GM19452 (cell line): ENCODE measurements around the gene MBTPS1.

Source experiments
- ATAC-seq: cut with Tn5 transposase; IDR thresholded peaks from one replicate; pipeline ENCODE4 v1.9.1; 2021; ENCODE audit not compliant: unreplicated experiment

The MBTPS1 gene

DNA sequence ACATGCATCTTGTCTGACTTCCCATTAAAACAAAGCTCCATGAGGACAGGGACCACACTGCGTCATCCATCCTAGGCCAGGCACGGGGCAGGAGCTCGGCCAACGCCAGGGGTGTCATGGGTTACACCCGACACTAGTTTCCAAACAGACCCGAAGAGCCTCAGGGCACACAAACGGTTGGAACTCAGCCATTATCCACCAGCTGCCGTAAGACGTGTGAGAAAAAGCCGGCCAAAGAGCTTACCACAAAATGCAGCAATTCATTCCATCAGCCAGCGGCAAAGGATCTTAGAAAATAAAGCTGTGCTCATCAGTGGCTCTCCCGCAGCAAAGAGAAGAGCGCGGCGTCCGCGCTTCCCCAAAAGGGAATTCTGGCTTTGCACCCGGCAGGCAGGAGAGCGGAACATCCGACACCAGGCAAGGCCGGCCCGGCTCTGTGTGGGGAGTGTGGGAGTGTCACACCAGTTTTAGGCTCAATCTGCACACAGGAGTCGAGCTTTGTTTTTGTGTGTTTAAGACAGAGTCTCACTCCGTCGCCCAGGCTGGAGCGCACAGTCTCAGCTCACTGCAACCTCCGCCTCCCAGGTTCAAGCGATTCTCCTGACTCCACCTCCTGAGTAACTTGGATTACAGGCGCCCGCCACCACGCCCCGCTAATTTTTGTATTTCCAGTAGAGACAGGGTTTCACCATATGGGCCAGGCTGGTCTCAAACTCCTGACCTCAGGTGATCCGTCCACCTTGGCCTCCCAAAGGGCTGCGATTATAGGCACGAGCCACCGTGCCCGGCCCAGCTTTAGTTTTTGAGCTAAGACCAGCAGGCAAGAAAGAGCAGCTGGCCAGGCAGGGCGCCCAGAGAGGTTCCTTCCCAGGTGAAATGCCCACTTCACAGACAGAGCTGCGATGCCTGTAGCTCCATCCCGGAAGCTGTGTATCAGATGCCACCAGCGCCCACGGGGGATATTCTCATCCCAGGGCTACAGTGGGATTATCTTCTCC, 75.6 kb downstream of the MBTPS1 start:
- no peak for ATAC-seq

- ATAC-seq = no peak
Observed at GRCh38 chr16:84040226-84040822, 76.4 kb downstream of the MBTPS1 start.

DNA sequence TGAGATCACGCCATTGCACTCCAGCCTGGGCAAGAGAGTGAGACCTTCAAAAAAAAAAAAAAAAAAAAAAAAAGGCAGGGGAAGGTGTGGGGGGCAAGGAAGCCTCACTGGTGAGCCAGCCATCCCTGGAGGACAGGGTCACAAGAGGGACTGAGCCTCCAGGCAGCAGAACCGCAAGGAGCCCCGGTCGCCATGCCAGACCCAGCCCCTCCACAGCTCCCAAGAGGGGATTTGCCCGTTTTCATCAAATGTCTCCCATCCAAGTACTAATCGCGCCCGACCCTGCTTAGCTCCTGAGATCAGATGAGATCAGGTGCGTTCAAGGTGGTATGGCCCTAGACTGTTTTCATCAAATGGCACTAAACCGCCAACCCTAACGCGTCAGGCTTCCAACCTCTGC, 77.0 kb downstream of the MBTPS1 start:
- no peak for ATAC-seq

- ATAC-seq = no peak
Observed at GRCh38 chr16:84038469-84038868, 78.3 kb downstream of the MBTPS1 start.

- no peak for ATAC-seq
Observed at GRCh38 chr16:84036982-84037425, 79.7 kb downstream of the MBTPS1 start.

- ATAC-seq = no peak
Observed at GRCh38 chr16:84036131-84036530, 80.6 kb downstream of the MBTPS1 start.

DNA sequence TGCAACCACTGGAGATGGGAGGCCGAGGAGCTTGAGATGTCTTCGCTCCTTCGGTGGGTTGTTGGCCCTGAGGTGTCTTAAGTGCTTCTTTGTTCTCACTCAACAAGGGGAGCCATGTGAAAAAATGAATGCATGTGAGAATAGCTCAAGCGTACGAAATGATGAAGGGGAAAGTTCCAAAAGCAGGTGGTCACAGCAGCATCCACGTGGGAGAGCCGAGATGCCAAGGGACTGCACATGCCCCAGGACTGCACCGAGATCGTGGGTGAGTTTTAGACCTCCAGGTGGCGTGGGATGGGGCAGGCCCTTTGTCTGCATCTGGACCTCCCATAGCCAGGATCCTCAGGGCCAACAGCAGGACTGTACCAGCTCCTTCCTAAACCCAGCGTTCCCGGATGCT, 82.2 kb downstream of the MBTPS1 start:
- no peak for ATAC-seq

DNA sequence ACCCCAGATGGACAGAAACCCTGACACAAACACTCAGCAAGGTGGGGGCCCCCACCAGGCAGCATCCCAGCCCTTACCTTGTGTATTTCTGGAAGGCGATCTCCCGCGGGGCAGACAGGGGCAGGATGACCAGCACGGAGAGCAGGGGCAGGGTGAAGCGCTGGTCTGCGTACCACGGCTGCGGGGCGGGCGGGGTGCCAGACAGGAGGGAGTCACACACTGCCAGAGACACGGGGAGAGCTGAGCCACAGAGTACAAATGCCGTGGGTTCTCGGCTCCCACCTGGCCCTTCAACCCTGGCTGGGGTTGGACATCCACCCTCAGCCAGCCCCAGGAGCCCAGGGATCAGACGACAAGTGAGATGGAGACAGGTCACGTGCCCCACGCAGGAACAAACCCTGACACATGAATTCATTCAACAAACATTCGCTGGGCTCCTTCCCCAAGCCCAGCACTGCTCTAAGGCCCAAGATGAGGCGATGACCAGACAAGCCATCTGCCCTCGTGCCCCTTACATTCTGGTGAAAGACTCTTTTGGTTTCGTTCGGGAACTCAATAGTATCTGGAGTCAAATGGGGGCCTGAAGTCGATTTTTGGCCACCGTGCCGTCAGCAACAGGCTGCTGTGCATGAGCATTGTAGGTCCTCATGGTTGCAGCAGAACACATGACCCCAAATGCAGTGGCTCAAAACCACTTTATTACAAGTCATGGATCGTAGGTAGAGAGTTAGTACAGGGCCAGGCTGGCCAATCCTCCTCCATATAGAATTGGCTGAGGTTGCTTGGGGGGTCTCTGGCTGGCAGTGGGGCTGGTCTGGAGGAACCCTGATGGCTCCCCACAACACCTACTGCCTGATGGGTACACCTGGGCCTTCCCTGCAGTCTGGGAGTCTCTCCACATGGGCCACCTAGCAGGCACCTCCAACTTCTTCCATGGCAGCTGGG, 83.2 kb downstream of the MBTPS1 start:
- no peak for ATAC-seq

DNA sequence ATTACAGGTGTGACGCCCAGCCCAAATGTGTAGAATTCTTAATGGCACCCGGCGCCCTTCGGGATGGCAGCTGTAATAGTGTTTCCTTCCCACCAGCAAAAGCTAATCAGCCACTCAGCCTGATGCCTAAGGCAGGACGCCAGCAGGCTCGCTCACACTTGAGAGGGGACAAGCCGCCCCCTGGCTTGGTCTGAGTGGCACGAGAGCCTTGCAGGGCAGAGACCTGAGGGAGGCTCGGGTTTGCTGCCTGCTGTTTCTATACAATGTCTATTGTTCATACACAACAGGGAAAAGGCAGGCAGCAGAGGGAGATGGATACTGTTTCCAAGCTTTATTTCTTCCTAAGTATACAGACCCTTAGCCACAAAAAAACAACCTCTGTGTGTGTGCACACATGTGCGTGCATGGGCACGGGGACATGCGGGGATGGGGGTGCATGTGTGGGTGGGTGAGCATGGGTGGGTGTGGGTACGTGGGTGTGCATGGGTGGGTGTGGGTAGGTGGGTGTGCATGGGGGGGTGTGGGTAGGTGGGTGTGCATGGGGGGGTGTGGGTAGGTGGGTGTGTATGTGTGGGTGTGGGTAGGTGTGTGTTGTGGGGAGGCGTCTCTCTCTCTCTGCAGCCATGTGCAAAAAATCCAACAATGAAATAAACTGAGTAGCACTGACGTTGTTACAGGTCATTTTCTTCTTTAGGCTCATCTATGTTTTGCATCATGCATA, 84.1 kb downstream of the MBTPS1 start:
- ATAC-seq = no peak

GRCh38 chr16:84031556-84031955, 85.2 kb downstream of the MBTPS1 start:
- ATAC-seq = no peak

GRCh38 chr16:84029297-84030047, 87.3 kb downstream of the MBTPS1 start:
- ATAC-seq = no peak

DNA sequence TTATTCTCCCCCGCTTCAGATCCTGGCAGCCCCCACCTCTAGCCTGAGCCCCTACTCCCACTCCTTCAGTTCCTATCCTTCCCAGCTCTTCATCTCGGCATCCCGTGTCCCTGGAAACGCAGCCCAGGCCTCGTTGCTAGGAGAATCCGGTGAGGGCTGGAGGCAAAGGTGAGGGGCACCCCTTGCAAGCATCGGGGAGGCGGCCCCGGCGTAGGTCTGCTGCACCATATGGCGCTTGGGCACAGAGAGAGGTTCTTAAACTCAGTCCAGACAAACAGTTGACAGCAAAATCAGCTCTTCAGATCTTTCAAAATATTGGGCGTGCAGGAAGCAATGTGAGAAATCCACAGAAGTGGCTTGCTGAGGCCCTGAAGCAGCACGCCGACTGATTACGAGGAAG, 89.1 kb downstream of the MBTPS1 start:
- ATAC-seq = no peak

GRCh38 chr16:84026606-84027005, 90.1 kb downstream of the MBTPS1 start:
- no peak for ATAC-seq

DNA sequence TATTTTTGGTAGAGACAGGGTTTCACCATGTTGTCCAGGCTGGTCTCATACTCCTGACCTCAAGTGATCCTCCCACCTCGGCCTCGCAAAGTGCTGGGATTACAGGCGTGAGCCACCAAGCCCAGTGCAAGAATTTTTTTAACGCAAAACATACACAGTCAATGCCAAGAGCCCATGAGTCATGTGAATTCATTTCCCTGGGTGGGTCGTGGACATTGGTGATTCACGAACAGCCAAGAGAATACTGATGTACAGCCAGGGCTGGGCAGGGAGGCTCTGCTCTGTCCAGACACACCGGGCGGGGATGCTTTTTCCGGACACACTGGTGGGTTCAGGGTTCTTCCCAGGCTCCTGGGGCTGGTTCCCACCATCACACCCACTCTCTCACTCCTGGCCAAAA, 91.9 kb downstream of the MBTPS1 start:
- ATAC-seq = no peak

- no peak for ATAC-seq
Observed at GRCh38 chr16:84022644-84023043, 94.1 kb downstream of the MBTPS1 start.

GRCh38 chr16:84021488-84021887, 95.3 kb downstream of the MBTPS1 start:
- ATAC-seq = no peak

GRCh38 chr16:84020353-84020752, 96.4 kb downstream of the MBTPS1 start:
- no peak for ATAC-seq

DNA sequence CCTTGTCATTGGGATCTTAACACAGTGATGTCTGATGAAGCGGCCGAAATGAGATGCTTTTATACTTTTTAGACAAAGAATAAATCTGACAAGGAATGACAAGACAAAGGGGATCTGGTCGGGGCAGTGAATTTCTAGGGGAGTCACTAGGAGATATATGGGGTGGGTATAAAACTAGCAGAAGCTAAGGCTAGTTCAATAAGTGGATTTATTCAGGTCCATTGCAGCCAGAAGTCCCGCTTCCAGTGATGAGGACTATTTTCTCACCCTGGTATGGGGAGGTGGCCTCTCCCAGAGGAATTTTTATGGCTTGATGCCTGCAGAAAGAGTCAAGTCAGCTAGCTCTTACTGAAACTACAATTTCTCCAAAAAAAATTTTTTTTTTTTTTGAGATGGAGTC, 98.0 kb downstream of the MBTPS1 start:
- ATAC-seq = no peak

DNA sequence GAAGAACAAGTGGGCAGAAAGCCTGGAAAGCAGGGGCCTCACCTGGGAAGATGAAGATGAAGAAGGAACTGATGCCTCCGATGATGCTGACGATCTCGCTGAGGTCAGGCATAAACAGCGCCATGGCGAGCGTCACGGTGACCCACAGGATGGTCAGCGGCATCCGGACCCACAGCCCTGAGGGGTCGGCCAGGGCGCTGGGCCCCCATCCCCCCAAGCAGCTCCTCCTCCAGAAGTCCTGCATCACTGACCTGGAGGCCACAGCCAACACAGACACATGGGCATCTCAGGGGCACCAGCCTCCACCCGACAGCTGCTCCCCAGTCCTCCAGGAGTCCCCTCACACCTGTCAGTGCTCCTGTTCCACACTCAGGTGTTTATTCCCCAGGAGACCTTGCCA, 100.3 kb downstream of the MBTPS1 start:
- no peak for ATAC-seq

DNA sequence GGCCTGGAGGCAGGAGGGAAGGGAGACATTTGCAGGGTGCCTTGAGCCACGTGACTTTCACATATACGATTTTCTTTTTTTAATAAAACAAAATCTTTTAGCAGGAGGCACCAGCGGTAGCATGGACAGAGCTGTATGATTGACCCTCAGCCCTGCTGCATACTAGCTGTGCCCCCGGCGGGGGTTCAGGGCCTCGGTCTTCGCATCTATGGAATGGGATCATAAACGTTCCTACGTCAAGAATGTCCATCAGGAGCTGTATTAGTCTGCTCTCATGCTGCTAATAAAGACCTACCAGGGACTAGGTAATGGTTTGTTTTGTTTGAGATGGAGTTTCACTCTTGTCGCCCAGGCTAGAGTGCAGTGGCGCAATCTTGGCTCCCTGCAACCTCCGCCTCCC, 101.3 kb downstream of the MBTPS1 start:
- no peak for ATAC-seq
